OCI-LY1 (cell line): ENCODE results near the gene LAMA3.

Experiments
- H2AFZ ChIP-seq: fragments of 200-600 bp; sonication (generic), shearing (Covaris generic); 2 replicates; pipeline ENCODE4 v1.6.0; 2014; ENCODE audit warnings: antibody characterized with exemption, mild to moderate bottlenecking, low read length
- H3F3A ChIP-seq: fragments of 200-600 bp; sonication (generic), shearing (Covaris generic); 2 replicates; pipeline ENCODE4 v1.6.0; 2014; ENCODE audit warnings: mild to moderate bottlenecking, antibody characterized with exemption, low read length, moderate library complexity; ENCODE audit not compliant: insufficient read depth
- H3K27ac ChIP-seq: fragments of 200-600 bp; sonication (generic); 2 replicates; pipeline ENCODE4 v1.5.1; 2014; ENCODE audit warnings: low read length, mixed run types, mild to moderate bottlenecking, low read depth; ENCODE audit not compliant: poor library complexity, severe bottlenecking
- H3K27me3 ChIP-seq: fragments of 200-600 bp; sonication (generic); 2 replicates; pipeline ENCODE4 v1.6.0; 2014; ENCODE audit warnings: antibody characterized with exemption, mild to moderate bottlenecking, low read length, moderate library complexity; ENCODE audit not compliant: insufficient read depth
- H3K36me3 ChIP-seq: fragments of 200-600 bp; sonication (generic); 2 replicates; pipeline ENCODE4 v1.6.1; 2014; ENCODE audit warnings: mild to moderate bottlenecking, antibody characterized with exemption, low read length, moderate library complexity, mixed read lengths; ENCODE audit not compliant: insufficient read depth
- H3K4me1 ChIP-seq: fragments of 200-600 bp; sonication (generic); 2 replicates; pipeline ENCODE4 v1.5.1; 2014; ENCODE audit warnings: mild to moderate bottlenecking, low read length, moderate library complexity; ENCODE audit not compliant: insufficient read depth, severe bottlenecking
- H3K4me2 ChIP-seq: fragments of 200-600 bp; sonication (generic), shearing (Covaris generic); 2 replicates; pipeline ENCODE4 v1.6.1; 2014; ENCODE audit warnings: low read length
- H3K4me3 ChIP-seq: fragments of 200-600 bp; sonication (generic); 2 replicates; pipeline ENCODE4 v1.5.1; 2014; ENCODE audit warnings: low read length, low read depth, mild to moderate bottlenecking, mixed read lengths; ENCODE audit not compliant: poor library complexity, severe bottlenecking
- H3K79me2 ChIP-seq: fragments of 200-600 bp; shearing (Covaris generic); 2 replicates; pipeline ENCODE4 v1.6.1; 2016; ENCODE audit warnings: mixed run types, low read length, mixed read lengths; ENCODE audit not compliant: insufficient read depth
- H3K9ac ChIP-seq: fragments of 200-600 bp; sonication (generic), shearing (Covaris generic); 2 replicates; pipeline ENCODE4 v1.6.1; 2014; ENCODE audit warnings: mild to moderate bottlenecking, low read length, mixed read lengths
- H3K9me2 ChIP-seq: fragments of 200-600 bp; sonication (generic), shearing (Covaris generic); 2 replicates; pipeline ENCODE4 v1.6.1; 2014; ENCODE audit warnings: low read depth, mild to moderate bottlenecking, low read length, mixed read lengths
- H3K9me3 ChIP-seq: fragments of 200-600 bp; shearing (Covaris generic); 2 replicates; pipeline ENCODE4 v1.6.1; 2014; ENCODE audit warnings: low read length, mixed read lengths
- H4K20me1 ChIP-seq: fragments of 200-600 bp; sonication (generic), shearing (Covaris generic); 2 replicates; pipeline ENCODE4 v1.6.0; 2016; ENCODE audit warnings: mild to moderate bottlenecking, low read length; ENCODE audit not compliant: insufficient read depth
- CTCF ChIP-seq: fragments of 200-600 bp; sonication (generic), shearing (Covaris generic); IDR thresholded peaks from 2 replicates; pipeline ENCODE4 v1.5.1; 2017; ENCODE audit warnings: mild to moderate bottlenecking, antibody characterized with exemption, low read length, moderate library complexity, mixed read lengths
- EZH2 ChIP-seq: fragments of 200-600 bp; sonication (generic), shearing (Covaris generic); IDR thresholded peaks from 2 replicates; pipeline ENCODE4 v1.8.0; 2017; ENCODE audit warnings: borderline replicate concordance, mixed run types, mild to moderate bottlenecking, antibody characterized with exemption, low read length, moderate library complexity, mixed read lengths

Gene LAMA3

GRCh38 chr18:23986600-23987359, 297.5 kb downstream of the LAMA3 start:
- H3K4me3 ChIP-seq = no peak overlapping the region
- no peaks in the 10 kb centered on the region for H4K20me1 ChIP-seq
- no peaks in the 10 kb centered on the region for H3K9me3 ChIP-seq
- H3K79me2 ChIP-seq = no peaks in the 10 kb centered on the region
- H3K9ac ChIP-seq = no peak overlapping the region
- no peaks in the 10 kb centered on the region for H3K27me3 ChIP-seq
- H3K27ac ChIP-seq = no peak overlapping the region
- H3K9me2 ChIP-seq = no peaks in the 10 kb centered on the region
- no peak for TF ChIP-seq EZH2
- TF ChIP-seq CTCF = no peak
- no peaks in the 10 kb centered on the region for H3K36me3 ChIP-seq
- H3K4me2 ChIP-seq = no peak overlapping the region
- no peaks in the 10 kb centered on the region for H3F3A ChIP-seq
- no peaks in the 10 kb centered on the region for H3K4me1 ChIP-seq
- no peak overlapping the region for H2AFZ ChIP-seq

- H3K4me3 ChIP-seq = no peak overlapping the region
- H3K27ac ChIP-seq = no peak overlapping the region
- no peaks in the 10 kb centered on the region for H3K9me2 ChIP-seq
- H3K27me3 ChIP-seq = no peaks in the 10 kb centered on the region
- H3K4me2 ChIP-seq = no peak overlapping the region
- no peaks in the 10 kb centered on the region for H3K4me1 ChIP-seq
- no peaks in the 10 kb centered on the region for H3K79me2 ChIP-seq
- no peak for TF ChIP-seq CTCF
- TF ChIP-seq EZH2 = no peak
- no peaks in the 10 kb centered on the region for H3K9me3 ChIP-seq
- H3F3A ChIP-seq = no peaks in the 10 kb centered on the region
- H3K9ac ChIP-seq = no peak overlapping the region
- no peak overlapping the region for H2AFZ ChIP-seq
- H3K36me3 ChIP-seq = no peaks in the 10 kb centered on the region
- no peaks in the 10 kb centered on the region for H4K20me1 ChIP-seq
Measured at GRCh38 chr18:23990474-23991410, 301.5 kb downstream of the LAMA3 start.

- no peaks in the 10 kb centered on the region for H3K9me3 ChIP-seq
- no peaks in the 10 kb centered on the region for H3K79me2 ChIP-seq
- no peaks in the 10 kb centered on the region for H3K9me2 ChIP-seq
- H3K36me3 ChIP-seq = no peaks in the 10 kb centered on the region
- H3K27ac ChIP-seq = no peak overlapping the region
- H3K4me1 ChIP-seq = no peaks in the 10 kb centered on the region
- H3K9ac ChIP-seq = no peak overlapping the region
- no peak for TF ChIP-seq CTCF
- TF ChIP-seq EZH2 = no peak
- H3K27me3 ChIP-seq = no peaks in the 10 kb centered on the region
- H3K4me3 ChIP-seq = no peak overlapping the region
- no peaks in the 10 kb centered on the region for H4K20me1 ChIP-seq
- no peak overlapping the region for H3K4me2 ChIP-seq
- H2AFZ ChIP-seq = no peak overlapping the region
- no peaks in the 10 kb centered on the region for H3F3A ChIP-seq
Measured at GRCh38 chr18:23992089-23992940, 303.1 kb downstream of the LAMA3 start.
